IMR-90 (cell line): ENCODE data around the gene INHA. TPM values are rescaled to one million over a fixed set of nuclear protein-coding genes. Genes with fewer than 3 reads are reported as not detected.

Source experiments
- ATAC-seq: fragments of 200-7000 bp; cut with Tn5 transposase; 2 replicates; pipeline ENCODE4 v1.9.1; 2020; ENCODE audit warnings: low read depth, mild to moderate bottlenecking, moderate library complexity
- BruUV-seq: library from RNA; stranded (reverse); fragments of 400-500 nt; replicated peaks from 2 replicates; lab custom pipeline; 2021; lab: Mats Ljungman, UMichigan
- CTCF ChIA-PET: fragments of 300-600 bp; formaldehyde crosslinking; extraction: SDS; loops from one replicate; lab custom pipeline; 2021; ENCODE audit warnings: antibody characterized with exemption; lab: Yijun Ruan, JAX
- POLR2A ChIA-PET: fragments of 300-600 bp; sonication (Branson Sonifier 250); formaldehyde crosslinking; loops from one replicate; lab custom pipeline; 2022; ENCODE audit warnings: antibody characterized with exemption; ENCODE audit not compliant: unreplicated experiment; lab: Charles Lee
- DNase-seq: peaks from one replicate; pipeline ENCODE4 v3.0.0; 2013
- H2AFZ ChIP-seq: replicated peaks from 2 replicates; pipeline ENCODE3; 2013; ENCODE audit warnings: low read length, mild to moderate bottlenecking; ENCODE audit not compliant: poor library complexity
- H2AK5ac ChIP-seq: 2 replicates; pipeline ENCODE4 v1.6.1; 2013; ENCODE audit warnings: low read depth, low read length, inconsistent platforms
- H2AK9ac ChIP-seq: replicated peaks from 2 replicates; pipeline ENCODE3; 2013; ENCODE audit warnings: mild to moderate bottlenecking, low read depth, low read length, moderate library complexity; ENCODE audit not compliant: poor library complexity
- H2BK120ac ChIP-seq: 2 replicates; pipeline ENCODE4 v1.6.1; 2013; ENCODE audit warnings: low read depth, low read length, inconsistent platforms
- H2BK15ac ChIP-seq: 3 replicates; pipeline ENCODE4 v1.6.1; 2013; ENCODE audit warnings: low read depth, low read length, inconsistent platforms
- H2BK20ac ChIP-seq: 2 replicates; pipeline ENCODE4 v1.6.1; 2013; ENCODE audit warnings: low read depth, mild to moderate bottlenecking, inconsistent platforms, low read length, moderate library complexity
- H2BK5ac ChIP-seq: 2 replicates; pipeline ENCODE4 v1.6.1; 2013; ENCODE audit warnings: mild to moderate bottlenecking, low read depth, low read length, inconsistent platforms; ENCODE audit not compliant: poor library complexity, severe bottlenecking
- H3K14ac ChIP-seq: replicated peaks from 2 replicates; pipeline ENCODE4 v1.6.1; 2013; ENCODE audit warnings: low read depth, low read length, inconsistent platforms
- H3K18ac ChIP-seq: 2 replicates; pipeline ENCODE4 v1.6.1; 2013; ENCODE audit warnings: low read depth, low read length, control low read depth
- H3K23ac ChIP-seq: 2 replicates; pipeline ENCODE4 v1.6.1; 2013; ENCODE audit warnings: low read depth, low read length, inconsistent platforms
- H3K27ac ChIP-seq: 2 replicates; pipeline ENCODE4 v1.5.1; 2013; ENCODE audit warnings: mild to moderate bottlenecking, control low read depth, low read length; ENCODE audit not compliant: insufficient read depth
- H3K27me3 ChIP-seq: 2 replicates; pipeline ENCODE4 v1.6.1; 2013; ENCODE audit warnings: low read length; ENCODE audit not compliant: control insufficient read depth, insufficient read depth
- H3K36me3 ChIP-seq: 2 replicates; pipeline ENCODE4 v1.6.1; 2013; ENCODE audit warnings: low read length, mixed read lengths; ENCODE audit not compliant: control insufficient read depth, insufficient read depth
- H3K4ac ChIP-seq: 2 replicates; pipeline ENCODE4 v1.6.1; 2013; ENCODE audit warnings: low read depth, low read length, inconsistent platforms
- H3K4me1 ChIP-seq: 2 replicates; pipeline ENCODE4 v1.6.1; 2013; ENCODE audit warnings: low read length, mixed read lengths; ENCODE audit not compliant: control insufficient read depth, insufficient read depth
- H3K4me2 ChIP-seq: 2 replicates; pipeline ENCODE4 v1.6.1; 2013; ENCODE audit warnings: low read depth, mild to moderate bottlenecking, control low read depth, low read length, moderate library complexity
- H3K4me3 ChIP-seq: 2 replicates; pipeline ENCODE4 v1.5.1; 2013; ENCODE audit warnings: low read depth, mild to moderate bottlenecking, control low read depth, low read length, moderate library complexity; ENCODE audit not compliant: insufficient read depth
- H3K56ac ChIP-seq: 2 replicates; pipeline ENCODE4 v1.6.1; 2013; ENCODE audit warnings: low read length, inconsistent platforms; ENCODE audit not compliant: insufficient read depth; ENCODE audit errors: extremely low read depth
- H3K79me1 ChIP-seq, 2 experiments: 2 replicates each; pipeline ENCODE4 v1.6.1; 2013; ENCODE audit warnings: low read length in 2 of 2, inconsistent platforms in 1 of 2, low read depth in 1 of 2
- H3K9ac ChIP-seq: 2 replicates; pipeline ENCODE4 v1.6.1; 2013; ENCODE audit warnings: low read depth, low read length, control low read depth
- H3K9me1 ChIP-seq: 2 replicates; pipeline ENCODE4 v1.6.1; 2013; ENCODE audit warnings: low read length, inconsistent platforms; ENCODE audit not compliant: insufficient read depth
- H3K9me3 ChIP-seq: 2 replicates; pipeline ENCODE4 v1.6.1; 2013; ENCODE audit warnings: low read length; ENCODE audit not compliant: control insufficient read depth, insufficient read depth
- H4K20me1 ChIP-seq: 2 replicates; pipeline ENCODE4 v1.6.1; 2013; ENCODE audit warnings: low read length, inconsistent platforms; ENCODE audit not compliant: insufficient read depth
- H4K5ac ChIP-seq: 2 replicates; pipeline ENCODE4 v1.6.1; 2013; ENCODE audit warnings: mild to moderate bottlenecking, low read depth, low read length, control low read depth
- H4K8ac ChIP-seq, 2 experiments: 2 replicates each; pipeline ENCODE4 v1.6.1; 2013; ENCODE audit warnings: low read depth in 2 of 2, low read length in 2 of 2, control low read depth in 1 of 2, inconsistent platforms in 1 of 2
- H4K91ac ChIP-seq: 2 replicates; pipeline ENCODE4 v1.6.1; 2013; ENCODE audit warnings: low read depth, low read length, inconsistent platforms; ENCODE audit not compliant: insufficient read depth
- BHLHE40 ChIP-seq: fragments of 150-350 bp; IDR thresholded peaks from 2 replicates; pipeline ENCODE4 v1.6.1; 2016; ENCODE audit warnings: mild to moderate bottlenecking, low read depth, low read length
- CEBPB ChIP-seq: IDR thresholded peaks from 2 replicates; pipeline ENCODE4 v1.6.1; 2012; ENCODE audit warnings: low read depth, low read length, improper control_type of control experiment
- CHD1 ChIP-seq: IDR thresholded peaks from 2 replicates; pipeline ENCODE4 v1.6.1; 2012; ENCODE audit warnings: low read depth, low read length, improper control_type of control experiment
- FOS ChIP-seq: fragments of 150-350 bp; IDR thresholded peaks from 2 replicates; pipeline ENCODE4 v1.6.1; 2016; ENCODE audit warnings: low read depth, low read length
- MAFK ChIP-seq: IDR thresholded peaks from 2 replicates; pipeline ENCODE4 v1.6.1; 2012; ENCODE audit warnings: low read depth, low read length, improper control_type of control experiment
- MAZ ChIP-seq: IDR thresholded peaks from 2 replicates; pipeline ENCODE4 v1.6.1; 2012; ENCODE audit warnings: low read depth, mild to moderate bottlenecking, low read length, improper control_type of control experiment, moderate library complexity, borderline replicate concordance
- MXI1 ChIP-seq: IDR thresholded peaks from 2 replicates; pipeline ENCODE4 v1.6.1; 2012; ENCODE audit warnings: low read depth, mild to moderate bottlenecking, low read length, moderate library complexity, borderline replicate concordance
- NFE2L2 ChIP-seq: fragments of 150-350 bp; IDR thresholded peaks from 2 replicates; pipeline ENCODE4 v1.6.1; 2016; ENCODE audit warnings: low read depth, mild to moderate bottlenecking, low read length
- POLR2A ChIP-seq: IDR thresholded peaks from 2 replicates; pipeline ENCODE4 v1.6.1; 2012; ENCODE audit warnings: mild to moderate bottlenecking, low read depth, low read length
- RAD21 ChIP-seq: IDR thresholded peaks from 2 replicates; pipeline ENCODE4 v1.6.1; 2012; ENCODE audit warnings: low read length, improper control_type of control experiment
- RCOR1 ChIP-seq: IDR thresholded peaks from 2 replicates; pipeline ENCODE4 v1.6.1; 2012; ENCODE audit warnings: mild to moderate bottlenecking, low read length, improper control_type of control experiment; ENCODE audit not compliant: insufficient replicate concordance
- RFX5 ChIP-seq: IDR thresholded peaks from 2 replicates; pipeline ENCODE4 v1.8.0; 2012; ENCODE audit warnings: low read depth, mild to moderate bottlenecking, low read length, moderate library complexity
- SMC3 ChIP-seq: fragments of 150-350 bp; IDR thresholded peaks from 2 replicates; pipeline ENCODE4 v1.6.1; 2016; ENCODE audit warnings: low read depth, mild to moderate bottlenecking, antibody characterized with exemption, low read length, moderate library complexity
- WGBS, 2 experiments: methylation state at CpG; one replicate each; pipeline versions ENCODE4 v1.1.5 to v1.1.7; 2013; ENCODE audit warnings: missing lambda C conversion rate in 2 of 2; ENCODE audit not compliant: insufficient read length in 1 of 2; ENCODE audit errors: extremely low coverage in 2 of 2; 5-methylcytosine and 5-hydroxymethylcytosine counted together
- dilution Hi-C: fragments of 300-500 bp; cut with HindIII; formaldehyde crosslinking; loops from one replicate; pipeline ENCODE4 v1.14.3; 2018; ENCODE audit warnings: low sequenced_read_pairs; ENCODE audit not compliant: unreplicated experiment
- in situ Hi-C: fragments of 300-500 bp; cut with MboI; formaldehyde crosslinking; loops from 3 replicates; pipeline ENCODE4 v1.14.3; 2019; ENCODE audit warnings: low sequenced_read_pairs, inconsistent platforms, mixed read lengths
- intact Hi-C: fragments of 100-400 bp; cut with micrococcal nuclease; formaldehyde crosslinking; loops from 2 replicates; pipeline ENCODE4 v1.10.0; 2022
- polyA plus RNA-seq, 3 experiments: library from polyadenylated mRNA; depleted of rRNA; stranded (reverse); fragments of >200 nt; gene quantifications; 2 replicates each; pipeline ENCODE4 v1.2.3, GENCODE V29; 2012; ENCODE audit warnings: low replicate concordance in 1 of 3
- total RNA-seq: library from RNA; depleted of rRNA; stranded (reverse); fragments of >200 nt; gene quantifications from 2 replicates; pipeline ENCODE4 v1.2.3, GENCODE V29; 2012
- TF ChIP-seq, protein P1 (sequence below): fragments of 150-350 bp; IDR thresholded peaks from 2 replicates; pipeline ENCODE4 v1.6.1; 2016; ENCODE audit warnings: low read depth, mild to moderate bottlenecking, low read length, moderate library complexity, borderline replicate concordance
- TF ChIP-seq, protein P2 (sequence below): conservative IDR thresholded peaks from 2 replicates; pipeline ENCODE4 v1.5.1; 2012; ENCODE audit warnings: mild to moderate bottlenecking, low read depth, low read length, improper control_type of control experiment
- TF ChIP-seq, protein P3 (sequence below): fragments of 150-350 bp; IDR thresholded peaks from 2 replicates; pipeline ENCODE4 v1.6.1; 2017; ENCODE audit warnings: mild to moderate bottlenecking, antibody characterized with exemption, low read length, low read depth

Gene INHA
- total and polyA plus RNA-seq, 2 of the 4 experiments (the other 2 are of a cell fraction): 0.96 TPM; not detected in 1

DNA sequence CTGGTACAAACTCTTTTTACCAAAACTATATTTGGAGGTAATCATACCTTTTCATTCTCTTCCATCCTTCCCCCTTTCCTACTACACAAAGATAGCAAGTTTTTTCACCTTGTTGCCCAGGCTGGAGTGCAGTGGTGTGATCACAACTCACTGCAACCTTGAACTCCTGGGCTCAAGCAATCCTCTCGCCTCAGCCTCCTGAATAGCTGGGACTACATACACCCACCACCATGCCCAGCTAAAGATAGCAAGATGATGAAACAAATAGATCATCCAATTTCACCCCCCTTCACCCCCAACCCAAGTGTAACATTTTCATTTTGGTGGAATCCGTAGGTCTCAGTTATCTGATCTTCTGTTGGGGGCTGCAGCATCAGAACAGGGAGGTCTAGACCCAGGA, 21.0 kb downstream of the INHA start:
- Histone ChIP-seq H4K8ac (no peak overlapping the region), H4K91ac (no peak overlapping the region), H2BK20ac (no peak overlapping the region), H3K9me3 (no peaks in the 10 kb centered on the region), H3K27ac (no peak overlapping the region), H3K36me3 (no peaks in the 10 kb centered on the region), H3K4me2 (no peak overlapping the region), H2AFZ (no peak overlapping the region), H3K9ac (no peak overlapping the region), H4K5ac (no peak overlapping the region), H4K20me1 (no peaks in the 10 kb centered on the region), H3K79me1 (peaks cover under 1 to 2% of the 10 kb centered on the region in 2 experiments), H2AK9ac (no peak overlapping the region), H2BK5ac (no peak overlapping the region), H3K18ac (no peak overlapping the region), H3K4me1 (peaks cover 2% of the 10 kb centered on the region), H3K27me3 (peaks cover 6% of the 10 kb centered on the region), H3K14ac (no peak overlapping the region), H3K23ac (no peak overlapping the region), H2BK15ac (no peak overlapping the region), H2AK5ac (no peak overlapping the region), H2BK120ac (no peak overlapping the region), H3K56ac (no peak overlapping the region), H3K9me1 (peaks cover 3% of the 10 kb centered on the region; the same call in 1 of the 2 replicates), H3K4ac (no peak overlapping the region), H3K4me3 (no peak overlapping the region)
- BruUV-seq: no TSS peak
- ATAC-seq (no peak), DNase-seq (no peak)
- POLR2A ChIA-PET: no interaction called here
- intact Hi-C loops (no loop called here), dilution Hi-C loops (no loop called here), in situ Hi-C loops (no loop called here)
- WGBS, 2 experiments: 86% methylated on average over 1 of the region's 2 CpGs; no CpG with 5 or more reads in 1 of the 2 experiments
- TF ChIP-seq RFX5 (no peak), MXI1 (no peak), CHD1 (no peak), MAZ (no peak), FOS (no peak), CEBPB (no peak), POLR2A (no peak), MAFK (no peak), RCOR1 (no peak), NFE2L2 (no peak), BHLHE40 (no peak), SMC3 (no peak), RAD21 (no peak)
- TF ChIP-seq, protein P1, sequence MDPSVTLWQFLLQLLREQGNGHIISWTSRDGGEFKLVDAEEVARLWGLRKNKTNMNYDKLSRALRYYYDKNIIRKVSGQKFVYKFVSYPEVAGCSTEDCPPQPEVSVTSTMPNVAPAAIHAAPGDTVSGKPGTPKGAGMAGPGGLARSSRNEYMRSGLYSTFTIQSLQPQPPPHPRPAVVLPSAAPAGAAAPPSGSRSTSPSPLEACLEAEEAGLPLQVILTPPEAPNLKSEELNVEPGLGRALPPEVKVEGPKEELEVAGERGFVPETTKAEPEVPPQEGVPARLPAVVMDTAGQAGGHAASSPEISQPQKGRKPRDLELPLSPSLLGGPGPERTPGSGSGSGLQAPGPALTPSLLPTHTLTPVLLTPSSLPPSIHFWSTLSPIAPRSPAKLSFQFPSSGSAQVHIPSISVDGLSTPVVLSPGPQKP: no peak
- TF ChIP-seq, protein P2, sequence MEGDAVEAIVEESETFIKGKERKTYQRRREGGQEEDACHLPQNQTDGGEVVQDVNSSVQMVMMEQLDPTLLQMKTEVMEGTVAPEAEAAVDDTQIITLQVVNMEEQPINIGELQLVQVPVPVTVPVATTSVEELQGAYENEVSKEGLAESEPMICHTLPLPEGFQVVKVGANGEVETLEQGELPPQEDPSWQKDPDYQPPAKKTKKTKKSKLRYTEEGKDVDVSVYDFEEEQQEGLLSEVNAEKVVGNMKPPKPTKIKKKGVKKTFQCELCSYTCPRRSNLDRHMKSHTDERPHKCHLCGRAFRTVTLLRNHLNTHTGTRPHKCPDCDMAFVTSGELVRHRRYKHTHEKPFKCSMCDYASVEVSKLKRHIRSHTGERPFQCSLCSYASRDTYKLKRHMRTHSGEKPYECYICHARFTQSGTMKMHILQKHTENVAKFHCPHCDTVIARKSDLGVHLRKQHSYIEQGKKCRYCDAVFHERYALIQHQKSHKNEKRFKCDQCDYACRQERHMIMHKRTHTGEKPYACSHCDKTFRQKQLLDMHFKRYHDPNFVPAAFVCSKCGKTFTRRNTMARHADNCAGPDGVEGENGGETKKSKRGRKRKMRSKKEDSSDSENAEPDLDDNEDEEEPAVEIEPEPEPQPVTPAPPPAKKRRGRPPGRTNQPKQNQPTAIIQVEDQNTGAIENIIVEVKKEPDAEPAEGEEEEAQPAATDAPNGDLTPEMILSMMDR: no peak
- TF ChIP-seq, protein P3, sequence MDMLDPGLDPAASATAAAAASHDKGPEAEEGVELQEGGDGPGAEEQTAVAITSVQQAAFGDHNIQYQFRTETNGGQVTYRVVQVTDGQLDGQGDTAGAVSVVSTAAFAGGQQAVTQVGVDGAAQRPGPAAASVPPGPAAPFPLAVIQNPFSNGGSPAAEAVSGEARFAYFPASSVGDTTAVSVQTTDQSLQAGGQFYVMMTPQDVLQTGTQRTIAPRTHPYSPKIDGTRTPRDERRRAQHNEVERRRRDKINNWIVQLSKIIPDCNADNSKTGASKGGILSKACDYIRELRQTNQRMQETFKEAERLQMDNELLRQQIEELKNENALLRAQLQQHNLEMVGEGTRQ: no peak
- CTCF ChIA-PET: no interaction called here
